ENCODE results near the gene FSTL3.

GRCh38 chr19:678791-679388 lies 2.7 kb downstream of the FSTL3 start:
- TF ChIP-seq CTCF (IDR thresholded peaks at IDR 0.05): no peak
- TF ChIP-seq POLR2A (IDR thresholded peaks at IDR 0.05): no peak

All from testis (tissue), 2 donors.